GM23338 (cell line): ENCODE results near the gene SLC17A5. TPM values are rescaled to one million over a fixed set of nuclear protein-coding genes. Genes with fewer than 3 reads are reported as not detected.
"Not testable (repeated sequence)": the region's sequence is repeated elsewhere in the genome, so short reads cannot be mapped to it uniquely, and the experiment has no call there.

Experiments
- ATAC-seq: fragments of 200-7000 bp; cut with Tn5 transposase; 3 replicates; pipeline ENCODE4 v1.9.1; 2020
- DNase-seq: peaks from one replicate; pipeline ENCODE4 v3.0.0-alpha.2; 2015; ENCODE audit warnings: low spot score
- H2AFZ ChIP-seq: fragments of 200-600 bp; sonication (generic); 2 replicates; pipeline ENCODE4 v1.8.0; 2016; ENCODE audit warnings: antibody characterized with exemption, mild to moderate bottlenecking, moderate library complexity
- H3F3A ChIP-seq: fragments of 200-600 bp; sonication (generic); replicated peaks from 2 replicates; pipeline ENCODE4 v1.8.0; 2017; ENCODE audit warnings: antibody characterized with exemption, mixed run types, low read depth
- H3K27ac ChIP-seq: fragments of 200-600 bp; sonication (generic); 2 replicates; pipeline ENCODE4 v1.6.1; 2016; ENCODE audit warnings: low read depth
- H3K27me3 ChIP-seq: fragments of 200-600 bp; sonication (generic); 2 replicates; pipeline ENCODE4 v1.8.0; 2016; ENCODE audit warnings: mild to moderate bottlenecking, mixed run types, moderate library complexity; ENCODE audit not compliant: insufficient read depth
- H3K36me3 ChIP-seq: fragments of 200-600 bp; sonication (generic); 2 replicates; pipeline ENCODE4 v1.8.0; 2016; ENCODE audit warnings: mild to moderate bottlenecking; ENCODE audit not compliant: insufficient read depth
- H3K4me1 ChIP-seq: fragments of 200-600 bp; sonication (generic); 2 replicates; pipeline ENCODE4 v1.8.0; 2016; ENCODE audit warnings: mild to moderate bottlenecking, moderate library complexity; ENCODE audit not compliant: insufficient read depth
- H3K4me2 ChIP-seq: fragments of 200-600 bp; sonication (generic); 2 replicates; pipeline ENCODE4 v1.7.1; 2017; ENCODE audit warnings: mixed run types
- H3K4me3 ChIP-seq: fragments of 200-600 bp; sonication (generic); 2 replicates; pipeline ENCODE4 v1.6.1; 2016; ENCODE audit warnings: mixed run types
- H3K79me2 ChIP-seq: fragments of 200-600 bp; sonication (generic); replicated peaks from 2 replicates; pipeline ENCODE4 v1.8.0; 2017; ENCODE audit warnings: mild to moderate bottlenecking; ENCODE audit not compliant: insufficient read depth
- H3K9me2 ChIP-seq: fragments of 200-600 bp; sonication (generic); 2 replicates; pipeline ENCODE4 v1.8.0; 2017; ENCODE audit not compliant: insufficient read depth
- H4K20me1 ChIP-seq: fragments of 200-600 bp; sonication (generic); replicated peaks from 2 replicates; pipeline ENCODE4 v1.8.0; 2017; ENCODE audit warnings: mild to moderate bottlenecking; ENCODE audit not compliant: insufficient read depth
- H3K27ac Mint-ChIP-seq: 2 replicates; pipeline ENCODE4 v1.8.0; 2020; ENCODE audit warnings: inconsistent platforms, mild to moderate bottlenecking, moderate library complexity, mixed read lengths
- H3K27me3 Mint-ChIP-seq: 3 replicates; pipeline ENCODE4 v1.8.0; 2022; ENCODE audit warnings: low read depth, mild to moderate bottlenecking, moderate library complexity, mixed read lengths, inconsistent platforms; ENCODE audit not compliant: insufficient read depth, poor library complexity
- H3K36me3 Mint-ChIP-seq: 3 replicates; pipeline ENCODE4 v1.8.0; 2021; ENCODE audit warnings: low read depth, mild to moderate bottlenecking, inconsistent platforms, moderate library complexity, mixed read lengths
- H3K4me1 Mint-ChIP-seq: 3 replicates; pipeline ENCODE4 v1.8.0; 2020; ENCODE audit warnings: mild to moderate bottlenecking, inconsistent platforms, mixed read lengths
- H3K4me3 Mint-ChIP-seq: 3 replicates; pipeline ENCODE4 v1.8.0; 2021; ENCODE audit warnings: moderate library complexity, mild to moderate bottlenecking, inconsistent platforms, mixed read lengths
- H3K9me3 Mint-ChIP-seq: 3 replicates; pipeline ENCODE4 v1.8.0; 2020; ENCODE audit warnings: moderate library complexity, mild to moderate bottlenecking, inconsistent platforms, mixed read lengths
- ETS1 ChIP-seq: IDR thresholded peaks from 2 replicates; pipeline ENCODE4 v1.6.1; 2016; ENCODE audit warnings: antibody characterized with exemption
- EZH2phosphoT487 ChIP-seq: fragments of 200-600 bp; sonication (generic); IDR thresholded peaks from one replicate; pipeline ENCODE4 v1.8.1; 2018; ENCODE audit warnings: antibody characterized with exemption; ENCODE audit not compliant: unreplicated experiment
- POLR2AphosphoS5 ChIP-seq: IDR thresholded peaks from 2 replicates; pipeline ENCODE4 v1.6.1; 2016; ENCODE audit warnings: antibody characterized with exemption, low read depth
- STAT1 ChIP-seq: IDR thresholded peaks from one replicate; pipeline ENCODE4 v1.6.1; 2016; ENCODE audit warnings: antibody characterized with exemption; ENCODE audit not compliant: unreplicated experiment
- ZNF331 ChIP-seq: fragments of 250-450 bp; sonication (Bioruptor Pico); IDR thresholded peaks from 2 replicates; pipeline ENCODE4 v1.5.0; 2020; ENCODE audit warnings: low read depth, mild to moderate bottlenecking, moderate library complexity
- polyA plus RNA-seq: library from polyadenylated mRNA; unstranded; fragments of >200 nt; fragmentation: Nextera tagmentation; extraction: Ambion mirVana; gene quantifications from 2 replicates; pipeline ENCODE4 v1.2.1, GENCODE V29; 2016
- total RNA-seq: library from RNA; depleted of rRNA; stranded (reverse); fragments of >200 nt; shearing (Covaris generic); gene quantifications from 2 replicates; pipeline ENCODE4 v1.2.3, GENCODE V29; 2014
- TF ChIP-seq, protein P1 (sequence below): fragments of 250-450 bp; sonication (Bioruptor Pico); IDR thresholded peaks from 2 replicates; pipeline ENCODE4 v1.5.0; 2020; ENCODE audit warnings: mild to moderate bottlenecking, moderate library complexity
- TF ChIP-seq, protein P2 (sequence below): IDR thresholded peaks from one replicate; pipeline ENCODE4 v1.6.1; 2018; ENCODE audit warnings: antibody characterized with exemption; ENCODE audit not compliant: unreplicated experiment

Gene SLC17A5
- total and polyA plus RNA-seq, 2 experiments from 2014 or later = 9.2 to 17.7 TPM

DNA sequence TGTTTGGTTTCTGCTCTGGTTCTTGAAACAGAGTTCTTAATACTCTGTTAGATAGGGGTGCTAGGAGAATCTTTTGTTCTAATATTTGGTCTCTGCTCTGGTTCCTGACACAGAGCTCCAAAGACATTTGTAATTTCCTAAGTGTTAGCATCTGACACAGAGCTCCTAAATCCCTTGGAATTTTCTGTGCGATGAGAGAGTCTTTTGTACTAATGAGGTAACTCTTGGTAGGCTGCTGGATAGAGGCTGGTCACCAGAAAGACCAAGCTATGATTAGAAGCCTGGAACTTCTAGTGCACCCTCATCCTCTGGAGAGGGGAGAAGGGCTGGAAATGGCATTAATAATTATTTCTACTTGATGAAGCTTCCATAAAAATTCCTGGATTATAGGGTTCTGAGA, 34.6 kb upstream of the SLC17A5 start:
- TF ChIP-seq STAT1 = no peak
- no peak for TF ChIP-seq EZH2phosphoT487
- TF ChIP-seq POLR2AphosphoS5 = no peak
- no peak for TF ChIP-seq ETS1
- no peak for TF ChIP-seq ZNF331 (CRISPR knock-in tag)
- TF ChIP-seq, protein P1, sequence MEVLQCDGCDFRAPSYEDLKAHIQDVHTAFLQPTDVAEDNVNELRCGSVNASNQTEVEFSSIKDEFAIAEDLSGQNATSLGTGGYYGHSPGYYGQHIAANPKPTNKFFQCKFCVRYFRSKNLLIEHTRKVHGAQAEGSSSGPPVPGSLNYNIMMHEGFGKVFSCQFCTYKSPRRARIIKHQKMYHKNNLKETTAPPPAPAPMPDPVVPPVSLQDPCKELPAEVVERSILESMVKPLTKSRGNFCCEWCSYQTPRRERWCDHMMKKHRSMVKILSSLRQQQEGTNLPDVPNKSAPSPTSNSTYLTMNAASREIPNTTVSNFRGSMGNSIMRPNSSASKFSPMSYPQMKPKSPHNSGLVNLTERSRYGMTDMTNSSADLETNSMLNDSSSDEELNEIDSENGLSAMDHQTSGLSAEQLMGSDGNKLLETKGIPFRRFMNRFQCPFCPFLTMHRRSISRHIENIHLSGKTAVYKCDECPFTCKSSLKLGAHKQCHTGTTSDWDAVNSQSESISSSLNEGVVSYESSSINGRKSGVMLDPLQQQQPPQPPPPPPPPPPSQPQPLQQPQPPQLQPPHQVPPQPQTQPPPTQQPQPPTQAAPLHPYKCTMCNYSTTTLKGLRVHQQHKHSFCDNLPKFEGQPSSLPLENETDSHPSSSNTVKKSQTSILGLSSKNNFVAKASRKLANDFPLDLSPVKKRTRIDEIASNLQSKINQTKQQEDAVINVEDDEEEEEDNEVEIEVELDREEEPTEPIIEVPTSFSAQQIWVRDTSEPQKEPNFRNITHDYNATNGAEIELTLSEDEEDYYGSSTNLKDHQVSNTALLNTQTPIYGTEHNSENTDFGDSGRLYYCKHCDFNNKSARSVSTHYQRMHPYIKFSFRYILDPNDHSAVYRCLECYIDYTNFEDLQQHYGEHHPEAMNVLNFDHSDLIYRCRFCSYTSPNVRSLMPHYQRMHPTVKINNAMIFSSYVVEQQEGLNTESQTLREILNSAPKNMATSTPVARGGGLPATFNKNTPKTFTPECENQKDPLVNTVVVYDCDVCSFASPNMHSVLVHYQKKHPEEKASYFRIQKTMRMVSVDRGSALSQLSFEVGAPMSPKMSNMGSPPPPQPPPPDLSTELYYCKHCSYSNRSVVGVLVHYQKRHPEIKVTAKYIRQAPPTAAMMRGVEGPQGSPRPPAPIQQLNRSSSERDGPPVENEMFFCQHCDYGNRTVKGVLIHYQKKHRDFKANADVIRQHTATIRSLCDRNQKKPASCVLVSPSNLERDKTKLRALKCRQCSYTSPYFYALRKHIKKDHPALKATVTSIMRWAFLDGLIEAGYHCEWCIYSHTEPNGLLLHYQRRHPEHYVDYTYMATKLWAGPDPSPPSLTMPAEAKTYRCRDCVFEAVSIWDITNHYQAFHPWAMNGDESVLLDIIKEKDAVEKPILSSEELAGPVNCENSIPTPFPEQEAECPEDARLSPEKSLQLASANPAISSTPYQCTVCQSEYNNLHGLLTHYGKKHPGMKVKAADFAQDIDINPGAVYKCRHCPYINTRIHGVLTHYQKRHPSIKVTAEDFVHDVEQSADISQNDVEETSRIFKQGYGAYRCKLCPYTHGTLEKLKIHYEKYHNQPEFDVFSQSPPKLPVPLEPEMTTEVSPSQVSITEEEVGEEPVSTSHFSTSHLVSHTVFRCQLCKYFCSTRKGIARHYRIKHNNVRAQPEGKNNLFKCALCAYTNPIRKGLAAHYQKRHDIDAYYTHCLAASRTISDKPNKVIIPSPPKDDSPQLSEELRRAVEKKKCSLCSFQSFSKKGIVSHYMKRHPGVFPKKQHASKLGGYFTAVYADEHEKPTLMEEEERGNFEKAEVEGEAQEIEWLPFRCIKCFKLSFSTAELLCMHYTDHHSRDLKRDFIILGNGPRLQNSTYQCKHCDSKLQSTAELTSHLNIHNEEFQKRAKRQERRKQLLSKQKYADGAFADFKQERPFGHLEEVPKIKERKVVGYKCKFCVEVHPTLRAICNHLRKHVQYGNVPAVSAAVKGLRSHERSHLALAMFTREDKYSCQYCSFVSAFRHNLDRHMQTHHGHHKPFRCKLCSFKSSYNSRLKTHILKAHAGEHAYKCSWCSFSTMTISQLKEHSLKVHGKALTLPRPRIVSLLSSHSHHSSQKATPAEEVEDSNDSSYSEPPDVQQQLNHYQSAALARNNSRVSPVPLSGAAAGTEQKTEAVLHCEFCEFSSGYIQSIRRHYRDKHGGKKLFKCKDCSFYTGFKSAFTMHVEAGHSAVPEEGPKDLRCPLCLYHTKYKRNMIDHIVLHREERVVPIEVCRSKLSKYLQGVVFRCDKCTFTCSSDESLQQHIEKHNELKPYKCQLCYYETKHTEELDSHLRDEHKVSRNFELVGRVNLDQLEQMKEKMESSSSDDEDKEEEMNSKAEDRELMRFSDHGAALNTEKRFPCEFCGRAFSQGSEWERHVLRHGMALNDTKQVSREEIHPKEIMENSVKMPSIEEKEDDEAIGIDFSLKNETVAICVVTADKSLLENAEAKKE (CRISPR knock-in tag) = no peak
- TF ChIP-seq, protein P2, sequence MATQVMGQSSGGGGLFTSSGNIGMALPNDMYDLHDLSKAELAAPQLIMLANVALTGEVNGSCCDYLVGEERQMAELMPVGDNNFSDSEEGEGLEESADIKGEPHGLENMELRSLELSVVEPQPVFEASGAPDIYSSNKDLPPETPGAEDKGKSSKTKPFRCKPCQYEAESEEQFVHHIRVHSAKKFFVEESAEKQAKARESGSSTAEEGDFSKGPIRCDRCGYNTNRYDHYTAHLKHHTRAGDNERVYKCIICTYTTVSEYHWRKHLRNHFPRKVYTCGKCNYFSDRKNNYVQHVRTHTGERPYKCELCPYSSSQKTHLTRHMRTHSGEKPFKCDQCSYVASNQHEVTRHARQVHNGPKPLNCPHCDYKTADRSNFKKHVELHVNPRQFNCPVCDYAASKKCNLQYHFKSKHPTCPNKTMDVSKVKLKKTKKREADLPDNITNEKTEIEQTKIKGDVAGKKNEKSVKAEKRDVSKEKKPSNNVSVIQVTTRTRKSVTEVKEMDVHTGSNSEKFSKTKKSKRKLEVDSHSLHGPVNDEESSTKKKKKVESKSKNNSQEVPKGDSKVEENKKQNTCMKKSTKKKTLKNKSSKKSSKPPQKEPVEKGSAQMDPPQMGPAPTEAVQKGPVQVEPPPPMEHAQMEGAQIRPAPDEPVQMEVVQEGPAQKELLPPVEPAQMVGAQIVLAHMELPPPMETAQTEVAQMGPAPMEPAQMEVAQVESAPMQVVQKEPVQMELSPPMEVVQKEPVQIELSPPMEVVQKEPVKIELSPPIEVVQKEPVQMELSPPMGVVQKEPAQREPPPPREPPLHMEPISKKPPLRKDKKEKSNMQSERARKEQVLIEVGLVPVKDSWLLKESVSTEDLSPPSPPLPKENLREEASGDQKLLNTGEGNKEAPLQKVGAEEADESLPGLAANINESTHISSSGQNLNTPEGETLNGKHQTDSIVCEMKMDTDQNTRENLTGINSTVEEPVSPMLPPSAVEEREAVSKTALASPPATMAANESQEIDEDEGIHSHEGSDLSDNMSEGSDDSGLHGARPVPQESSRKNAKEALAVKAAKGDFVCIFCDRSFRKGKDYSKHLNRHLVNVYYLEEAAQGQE = no peak

GRCh38 chr6:73683574-73683973, 29.8 kb upstream of the SLC17A5 start:
- peaks cover 22% of the 10 kb centered on the region for H3K9me3 Mint-ChIP-seq

More for the DNA sequence above, 34.6 kb upstream of the SLC17A5 start:
- Histone ChIP-seq H3K79me2 (no peaks in the 10 kb centered on the region), H3K4me3 (no peak overlapping the region), H2AFZ (no peak overlapping the region), H3K4me2 (no peak overlapping the region), H3K27ac (no peak overlapping the region), H3K27me3 (no peaks in the 10 kb centered on the region), H3K9me2 (no peaks in the 10 kb centered on the region; the same call in 1 of the 2 replicates), H3K36me3 (no peaks in the 10 kb centered on the region), H3K4me1 (no peaks in the 10 kb centered on the region), H4K20me1 (no peaks in the 10 kb centered on the region), H3F3A (no peaks in the 10 kb centered on the region)
- DNase-seq = no peak
- peaks cover 7% of the 10 kb centered on the region; the same call in 2 of the 3 replicates for H3K36me3 Mint-ChIP-seq
- peaks cover 16% of the 10 kb centered on the region for H3K9me3 Mint-ChIP-seq
- ATAC-seq = no peak
- no peak overlapping the region for H3K27ac Mint-ChIP-seq
- peaks cover 2% of the 10 kb centered on the region for H3K27me3 Mint-ChIP-seq
- H3K4me3 Mint-ChIP-seq = no peak overlapping the region
- no peaks in the 10 kb centered on the region for H3K4me1 Mint-ChIP-seq

More at GRCh38 chr6:73683574-73683973, 29.8 kb upstream of the SLC17A5 start:
- H3K27ac ChIP-seq, H3K79me2 ChIP-seq, H3K4me1 ChIP-seq, H3K27ac Mint-ChIP-seq, H3K27me3 Mint-ChIP-seq, H3K36me3 Mint-ChIP-seq, H3K4me1 Mint-ChIP-seq, DNase-seq, H3K27me3 ChIP-seq, H4K20me1 ChIP-seq, H3K4me2 ChIP-seq, ATAC-seq, H3K4me3 Mint-ChIP-seq, H3K36me3 ChIP-seq, H2AFZ ChIP-seq, H3F3A ChIP-seq, H3K9me2 ChIP-seq, H3K4me3 ChIP-seq: not testable (repeated sequence)
